ENCODE measurements around the gene SNCAIP. TPM values are rescaled to one million over a fixed set of nuclear protein-coding genes. Genes with fewer than 3 reads are reported as not detected.

Gene SNCAIP
- total RNA-seq, 1 donor from 2014 or later: 0.23 TPM

DNA sequence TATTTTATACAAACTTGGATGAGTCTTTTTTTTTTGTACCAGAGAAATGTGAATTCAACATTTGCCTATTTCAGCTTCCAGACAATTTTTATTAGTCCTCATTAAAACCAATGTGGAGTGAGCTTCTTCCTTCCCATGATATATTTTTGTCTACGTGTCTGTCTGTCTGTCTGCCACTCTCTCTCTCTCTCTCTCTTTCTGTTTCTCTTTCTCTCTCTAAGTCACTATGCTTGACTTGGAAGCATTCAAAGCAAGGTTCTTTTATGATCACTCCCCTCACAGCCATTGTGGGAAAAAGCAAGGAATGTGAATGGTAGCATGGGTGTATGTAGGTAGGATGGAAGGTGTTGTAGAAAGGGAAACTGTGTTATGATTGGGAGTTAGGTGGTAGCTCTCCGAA is 80.2 kb downstream of the SNCAIP start:
- ATAC-seq (no peak), DNase-seq (ENCODE audit: low spot score) (no peak)

GRCh38 chr5:122392824-122393223 is 80.8 kb downstream of the SNCAIP start:
- ATAC-seq (no peak), DNase-seq (ENCODE audit: low spot score) (no peak)

GRCh38 chr5:122394284-122394930 is 82.4 kb downstream of the SNCAIP start:
- DNase-seq (ENCODE audit: low spot score) (no peak), ATAC-seq (no peak)

GRCh38 chr5:122398016-122398415 is 86.0 kb downstream of the SNCAIP start:
- no peak for DNase-seq (ENCODE audit: low spot score)
- ATAC-seq: no peak

DNA sequence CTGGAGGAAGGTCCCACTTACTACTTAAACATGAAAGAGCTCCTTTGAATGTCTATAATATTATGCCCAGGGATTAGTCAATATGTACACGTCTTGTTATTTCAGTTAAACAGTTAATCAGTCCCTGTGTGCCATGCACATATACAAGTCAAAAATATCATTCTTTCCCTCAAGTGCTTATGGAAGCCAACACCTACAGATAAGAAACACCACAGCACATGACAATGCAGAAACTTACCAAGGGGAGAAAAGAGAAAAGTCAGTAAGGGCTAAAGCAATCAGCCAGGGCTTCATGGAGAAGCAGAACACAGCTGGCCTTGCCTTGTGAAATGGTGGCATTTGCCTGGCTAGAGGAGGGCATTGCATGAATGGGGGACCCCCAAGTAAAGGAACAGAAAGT is 88.3 kb downstream of the SNCAIP start:
- DNase-seq (ENCODE audit: low spot score) (no peak), ATAC-seq (no peak)

DNA sequence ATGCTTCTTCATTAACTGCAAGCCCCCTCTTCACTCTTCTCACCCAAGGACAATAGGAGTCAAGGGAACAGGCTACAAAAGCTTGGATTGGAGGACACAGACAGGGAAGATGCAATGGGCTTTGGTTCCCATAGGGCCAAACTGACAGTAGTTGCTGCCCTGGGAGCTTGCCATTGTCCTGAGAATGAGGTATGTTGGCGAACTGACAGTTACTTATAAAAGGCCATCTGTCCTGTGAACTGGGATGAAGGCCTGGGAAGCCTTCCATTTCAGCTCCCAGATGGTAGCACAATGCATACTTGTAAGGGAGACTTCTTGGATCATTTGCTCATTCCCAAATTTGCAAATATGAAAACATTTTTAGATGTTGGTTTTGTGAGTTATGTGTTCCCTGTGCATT is 88.9 kb downstream of the SNCAIP start:
- no peak for DNase-seq (ENCODE audit: low spot score)

GRCh38 chr5:122401976-122402725 is 90.1 kb downstream of the SNCAIP start:
- DNase-seq (ENCODE audit: low spot score) (no peak), ATAC-seq (no peak)

More for the DNA sequence above, 88.9 kb downstream of the SNCAIP start:
- no peak for ATAC-seq

DNA sequence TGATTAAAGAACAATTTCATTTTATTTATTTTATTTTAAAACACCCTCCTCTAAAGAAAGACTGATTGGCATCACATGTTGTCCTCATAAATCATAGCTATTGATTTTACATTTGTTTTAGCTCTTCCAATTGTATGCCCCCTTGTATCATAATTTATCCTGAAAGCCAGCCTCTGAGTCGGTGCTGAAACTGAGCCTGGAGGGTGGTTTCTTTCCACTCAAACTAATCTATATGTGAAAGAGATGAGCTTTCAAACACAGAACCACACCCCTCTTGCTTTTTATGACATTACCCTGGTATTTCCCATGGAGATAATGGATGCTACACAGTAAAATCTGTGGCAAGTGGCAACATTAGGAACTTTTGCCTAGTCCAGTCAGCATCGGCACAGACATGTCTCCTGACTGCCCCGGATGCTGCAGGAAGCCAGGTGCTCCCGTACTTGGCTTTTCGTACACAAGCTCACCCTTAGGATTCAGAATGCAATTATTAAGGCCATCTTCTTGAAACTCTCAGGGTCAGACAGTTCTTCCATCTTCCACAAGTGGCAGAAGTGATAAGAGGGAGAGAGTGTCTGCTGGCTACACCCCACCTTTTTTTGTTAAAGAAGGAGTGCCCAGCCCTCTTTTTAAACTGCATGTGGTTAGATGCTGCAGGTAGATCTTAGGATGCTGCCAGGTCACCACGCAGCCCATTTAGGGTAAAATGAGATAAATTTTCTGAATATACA is 91.1 kb downstream of the SNCAIP start:
- DNase-seq (ENCODE audit: low spot score): no peak
- ATAC-seq: no peak

- ATAC-seq: no peak
- DNase-seq (ENCODE audit: low spot score): no peak
These were observed 92.0 kb downstream of the SNCAIP start for GRCh38 chr5:122404018-122404417.

DNA sequence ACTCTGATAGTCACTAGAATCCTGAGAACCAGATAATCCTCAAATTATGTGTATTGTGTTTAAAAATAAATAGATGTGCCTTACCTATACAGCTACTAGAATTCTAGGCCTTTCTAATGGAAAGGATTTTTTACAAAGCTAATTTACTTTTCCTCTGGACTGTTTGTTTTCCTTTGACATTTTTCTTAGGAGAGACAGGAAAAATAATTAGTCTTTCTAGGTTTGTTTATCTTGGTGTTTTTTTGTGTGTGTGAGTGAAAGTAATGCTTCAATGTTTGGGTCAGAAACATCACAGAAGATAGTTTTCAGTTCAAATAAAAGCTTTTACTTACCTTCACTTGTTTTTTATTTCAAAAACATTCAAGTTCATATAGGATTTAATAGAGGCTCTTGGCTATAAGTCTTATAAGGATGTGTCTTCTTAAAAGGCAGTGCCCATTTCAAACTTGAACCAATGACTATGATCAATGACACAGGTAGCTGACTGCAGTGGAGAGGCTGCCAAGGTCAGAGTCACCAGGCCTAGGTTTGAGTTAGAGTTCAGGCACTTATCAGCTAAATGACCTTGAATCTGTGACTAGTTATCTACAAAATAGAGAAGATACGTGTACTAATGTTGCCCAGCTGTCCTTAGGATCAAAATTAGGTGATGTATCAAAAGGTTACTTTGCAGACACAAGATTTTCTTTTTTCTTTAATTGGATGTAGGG is 92.8 kb downstream of the SNCAIP start:
- peak; percentile 31 for ATAC-seq
- no peak for DNase-seq (ENCODE audit: low spot score)

DNA sequence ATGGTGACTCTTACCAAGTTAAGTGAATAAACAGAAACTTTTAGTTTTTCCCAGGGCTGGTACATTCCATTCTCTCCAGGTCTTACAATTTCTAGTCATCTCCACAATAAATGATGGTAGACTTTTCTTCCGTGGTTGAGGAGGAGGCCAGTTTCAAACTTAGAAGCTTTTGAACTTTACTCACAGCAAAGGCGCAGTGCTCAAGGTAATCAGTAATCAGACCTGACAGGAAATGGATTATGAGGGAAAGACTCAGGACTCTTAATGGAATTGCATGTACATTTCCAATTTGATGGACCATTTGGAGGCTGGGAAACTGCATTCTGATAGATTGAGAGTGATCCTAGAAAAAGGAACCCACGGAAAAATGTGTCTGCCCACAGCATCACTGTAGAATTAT is 93.7 kb downstream of the SNCAIP start:
- no peak for DNase-seq (ENCODE audit: low spot score)
- ATAC-seq: no peak

DNA sequence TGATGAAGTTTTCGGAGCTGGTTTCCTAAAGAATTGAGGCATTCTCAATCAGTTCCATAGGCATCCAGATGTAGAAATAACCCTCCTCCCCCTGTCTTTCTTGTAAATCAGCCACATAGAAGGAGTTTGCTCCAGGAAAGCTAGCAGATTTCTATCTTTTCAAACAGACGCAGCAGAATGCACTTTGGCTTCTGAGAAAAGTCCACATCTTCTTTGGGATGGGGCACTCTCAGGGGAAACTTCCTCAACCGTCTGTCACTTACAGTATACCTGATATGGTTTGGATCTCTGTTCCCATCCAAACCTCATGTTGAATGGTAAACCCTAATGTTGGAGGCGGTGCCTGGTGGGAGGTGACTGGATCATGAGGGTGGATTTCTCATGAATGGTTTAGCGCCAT is 94.1 kb downstream of the SNCAIP start:
- DNase-seq (ENCODE audit: low spot score) (no peak), ATAC-seq (no peak)

GRCh38 chr5:122408592-122409224 is 96.7 kb downstream of the SNCAIP start:
- no peak for ATAC-seq
- no peak for DNase-seq (ENCODE audit: low spot score)

GRCh38 chr5:122412966-122413365 is 100.9 kb downstream of the SNCAIP start:
- ATAC-seq: no peak
- no peak for DNase-seq (ENCODE audit: low spot score)

- ATAC-seq (no peak), DNase-seq (ENCODE audit: low spot score) (no peak)
These were observed 101.7 kb downstream of the SNCAIP start for GRCh38 chr5:122413722-122414121.

DNA sequence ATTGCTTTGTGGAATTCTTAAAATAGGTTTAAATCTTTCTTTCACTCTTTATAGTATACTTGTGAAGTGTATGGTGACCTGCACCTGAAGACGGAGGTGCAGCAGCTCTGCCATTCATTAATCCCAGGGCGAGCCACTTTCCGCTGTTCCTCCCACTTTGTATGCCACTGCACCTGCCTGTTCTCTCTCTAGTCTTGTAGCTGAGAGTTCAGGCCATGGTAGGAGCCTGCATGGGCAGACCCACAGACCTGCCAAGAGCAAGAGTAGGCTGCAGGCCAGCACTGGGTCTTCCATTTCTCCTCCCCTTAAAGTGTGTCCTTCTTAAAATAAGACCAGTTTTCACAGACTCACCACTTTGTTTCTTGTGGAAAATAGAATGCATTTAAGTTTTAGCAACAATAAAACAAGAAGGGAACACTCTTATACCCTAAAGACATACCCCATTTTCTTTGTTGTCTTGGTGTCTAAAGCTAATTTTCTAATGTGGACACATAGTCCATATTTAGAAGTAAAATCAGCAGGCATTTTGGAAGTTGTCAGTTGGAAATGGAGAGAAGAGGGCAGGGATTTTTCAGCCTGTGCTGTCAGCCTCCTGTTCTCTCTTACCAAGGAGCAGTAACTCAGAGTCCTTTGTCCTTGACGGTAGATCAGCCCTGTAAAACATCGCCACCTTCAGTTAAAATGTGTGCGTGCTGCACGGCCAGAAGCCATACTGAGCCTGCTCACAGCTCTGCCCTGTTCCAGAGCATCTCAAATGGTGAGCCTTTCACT is 103.2 kb downstream of the SNCAIP start:
- DNase-seq (ENCODE audit: low spot score) (peak; percentile 48), ATAC-seq (peak; percentile 95)

DNA sequence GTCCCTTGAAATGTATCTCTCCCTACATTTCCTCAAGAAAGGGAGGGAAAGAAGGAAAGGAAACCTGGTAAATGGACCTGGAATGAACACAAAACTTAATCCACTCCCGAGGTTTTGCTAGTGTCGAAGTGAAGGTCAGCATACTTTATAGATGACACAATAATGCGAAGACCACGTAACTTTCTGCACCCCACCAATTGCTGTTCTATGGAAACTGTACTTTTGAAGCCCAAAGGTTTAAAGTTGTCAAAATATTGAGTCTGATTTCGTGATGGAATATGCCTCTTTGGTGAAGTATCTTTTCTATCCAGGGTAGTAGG is 103.7 kb downstream of the SNCAIP start:
- ATAC-seq (no peak), DNase-seq (ENCODE audit: low spot score) (no peak)

DNA sequence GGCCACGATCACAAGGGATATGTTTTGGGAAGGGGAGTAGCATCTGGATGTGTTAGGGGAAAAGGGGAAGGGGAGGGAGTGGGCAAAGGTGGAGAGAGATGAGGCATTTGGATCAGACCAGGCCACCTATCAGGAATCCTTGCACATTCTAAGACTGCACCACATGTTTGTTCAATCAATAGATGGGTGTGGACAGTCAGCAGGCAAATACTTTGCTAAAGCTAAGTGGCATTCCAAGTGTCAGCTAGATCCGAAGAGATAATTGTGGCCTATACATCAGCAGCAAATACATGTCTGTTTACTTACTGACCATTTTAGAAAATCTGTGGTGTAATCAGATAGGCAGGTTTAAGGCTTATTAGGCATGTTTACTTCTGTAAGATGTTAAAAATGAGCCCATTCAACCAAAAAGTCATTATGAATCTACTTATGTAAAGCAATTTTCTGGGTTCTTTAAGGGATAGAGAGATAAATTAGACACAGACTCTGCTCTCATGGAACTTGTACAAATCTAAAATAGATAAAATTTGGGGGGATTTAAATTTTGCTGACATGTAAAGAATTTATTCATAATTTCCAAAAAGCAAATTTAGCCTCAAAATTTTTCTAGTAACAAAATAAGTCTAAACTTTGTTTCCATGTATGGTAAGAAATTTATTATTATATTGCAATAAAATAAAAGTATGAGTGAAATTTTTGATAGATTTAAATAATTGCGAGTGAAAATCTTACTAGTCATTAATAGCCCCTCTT is 107.3 kb downstream of the SNCAIP start:
- DNase-seq (ENCODE audit: low spot score) (no peak), ATAC-seq (no peak)

DNA sequence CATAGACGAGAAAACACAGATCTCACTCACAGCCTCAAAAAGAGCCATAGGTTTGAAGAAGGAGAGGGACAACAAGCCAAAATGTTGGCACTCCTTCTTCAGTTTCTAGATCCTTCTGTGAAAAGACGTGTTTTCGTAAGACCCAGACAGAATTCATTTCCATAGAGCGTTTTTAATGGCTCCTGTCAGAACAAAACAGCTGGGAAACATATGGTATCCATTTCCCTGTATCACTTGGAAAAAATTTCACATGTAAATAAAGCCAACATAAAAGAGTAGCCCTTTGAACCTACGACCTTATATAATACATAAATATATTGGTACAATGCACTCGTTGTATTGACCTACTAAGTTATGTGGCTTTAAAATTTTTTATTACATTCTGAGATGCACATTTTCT is 108.1 kb downstream of the SNCAIP start:
- no peak for DNase-seq (ENCODE audit: low spot score)
- no peak for ATAC-seq

All from left lobe of liver (tissue), 2 donors.